Stomach (tissue), 4 donors: ENCODE data around the gene SPAST.

Experiments used
- EP300 ChIP-seq: sonication (generic); formaldehyde crosslinking; IDR thresholded peaks from one replicate; pipeline ENCODE4 v1.6.1; 2017; ENCODE audit warnings: antibody characterized with exemption
- POLR2A ChIP-seq, 4 donors: fragments of 450-650 bp; IDR thresholded peaks; one replicate each; pipeline ENCODE4 v1.6.1; 2016; ENCODE audit warnings: antibody characterized with exemption in 4 of 4, control low read depth in 2 of 4, mild to moderate bottlenecking in 1 of 4, moderate library complexity in 1 of 4
- POLR2AphosphoS5 ChIP-seq, 3 donors: sonication (generic); formaldehyde crosslinking; IDR thresholded peaks; one replicate each; pipeline ENCODE4 v1.6.1; 2016; ENCODE audit warnings: antibody characterized with exemption in 3 of 3
- TF ChIP-seq, protein P1 (sequence below), 7 experiments: fragments of 450-650 bp in 4 of 7; fragments of 200-600 bp in 3 of 7; sonication (generic) in 3 of 7; IDR thresholded peaks; one replicate each; pipeline ENCODE4 v1.5.1; 2016 to 2019; ENCODE audit warnings: antibody characterized with exemption in 7 of 7, control low read depth in 2 of 7, mild to moderate bottlenecking in 1 of 7

DNA sequence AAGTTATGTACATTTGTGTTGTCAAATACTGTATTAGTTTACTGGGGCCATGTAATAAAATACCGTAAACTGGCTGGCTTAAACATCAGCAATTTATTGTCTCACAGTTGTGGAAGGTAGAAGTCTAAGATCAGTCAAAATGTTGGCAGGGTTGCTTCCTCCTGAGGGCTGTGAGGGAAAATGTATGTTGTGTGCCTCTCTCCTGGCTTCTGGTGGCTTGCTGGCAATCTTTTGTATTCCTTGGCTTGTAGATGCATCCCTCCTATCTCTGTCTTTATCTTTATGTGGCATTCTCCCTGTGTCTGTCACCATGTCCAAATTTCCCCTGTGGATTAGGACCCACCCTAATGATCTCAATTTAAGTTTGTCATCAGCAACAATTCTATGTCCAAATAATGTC is 65.3 kb downstream of the SPAST start:
- TF ChIP-seq, protein P1, sequence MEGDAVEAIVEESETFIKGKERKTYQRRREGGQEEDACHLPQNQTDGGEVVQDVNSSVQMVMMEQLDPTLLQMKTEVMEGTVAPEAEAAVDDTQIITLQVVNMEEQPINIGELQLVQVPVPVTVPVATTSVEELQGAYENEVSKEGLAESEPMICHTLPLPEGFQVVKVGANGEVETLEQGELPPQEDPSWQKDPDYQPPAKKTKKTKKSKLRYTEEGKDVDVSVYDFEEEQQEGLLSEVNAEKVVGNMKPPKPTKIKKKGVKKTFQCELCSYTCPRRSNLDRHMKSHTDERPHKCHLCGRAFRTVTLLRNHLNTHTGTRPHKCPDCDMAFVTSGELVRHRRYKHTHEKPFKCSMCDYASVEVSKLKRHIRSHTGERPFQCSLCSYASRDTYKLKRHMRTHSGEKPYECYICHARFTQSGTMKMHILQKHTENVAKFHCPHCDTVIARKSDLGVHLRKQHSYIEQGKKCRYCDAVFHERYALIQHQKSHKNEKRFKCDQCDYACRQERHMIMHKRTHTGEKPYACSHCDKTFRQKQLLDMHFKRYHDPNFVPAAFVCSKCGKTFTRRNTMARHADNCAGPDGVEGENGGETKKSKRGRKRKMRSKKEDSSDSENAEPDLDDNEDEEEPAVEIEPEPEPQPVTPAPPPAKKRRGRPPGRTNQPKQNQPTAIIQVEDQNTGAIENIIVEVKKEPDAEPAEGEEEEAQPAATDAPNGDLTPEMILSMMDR (IDR thresholded peaks at IDR 0.05): no peak
- TF ChIP-seq POLR2AphosphoS5 (IDR thresholded peaks at IDR 0.05) (no peak), POLR2A (IDR thresholded peaks at IDR 0.05) (no peak), EP300 (no peak)
